Nephron (organoid): ENCODE data around the gene DYSF.

Experiments used
- H3K27ac Mint-ChIP-seq, 3 experiments: 2 replicates each; pipeline ENCODE4 v1.8.0; 2020; ENCODE audit warnings: mixed read lengths in 3 of 3, mild to moderate bottlenecking in 2 of 3, moderate library complexity in 1 of 3
- H3K27me3 Mint-ChIP-seq: 2 replicates; pipeline ENCODE4 v1.8.0; 2021; ENCODE audit warnings: low read depth, mild to moderate bottlenecking, moderate library complexity, mixed read lengths
- H3K36me3 Mint-ChIP-seq: 2 replicates; pipeline ENCODE4 v1.8.0; 2020; ENCODE audit warnings: low read depth, mixed read lengths
- H3K4me1 Mint-ChIP-seq: 2 replicates; pipeline ENCODE4 v1.8.0; 2020; ENCODE audit warnings: mixed read lengths
- H3K4me3 Mint-ChIP-seq, 3 experiments: 2 replicates each; pipeline ENCODE4 v1.8.0; 2020; ENCODE audit warnings: mild to moderate bottlenecking in 3 of 3, mixed read lengths in 3 of 3, moderate library complexity in 2 of 3
- H3K9me3 Mint-ChIP-seq: 2 replicates; pipeline ENCODE4 v1.8.0; 2020; ENCODE audit warnings: mixed read lengths
- TF ChIP-seq, protein P1 (sequence below), 3 experiments: fragments of 200-600 bp; sonication (generic); IDR thresholded peaks; one replicate each; pipeline ENCODE4 v1.5.0; 2021; ENCODE audit warnings: antibody characterized with exemption in 3 of 3; ENCODE audit not compliant: unreplicated experiment in 3 of 3

DYSF gene

DNA sequence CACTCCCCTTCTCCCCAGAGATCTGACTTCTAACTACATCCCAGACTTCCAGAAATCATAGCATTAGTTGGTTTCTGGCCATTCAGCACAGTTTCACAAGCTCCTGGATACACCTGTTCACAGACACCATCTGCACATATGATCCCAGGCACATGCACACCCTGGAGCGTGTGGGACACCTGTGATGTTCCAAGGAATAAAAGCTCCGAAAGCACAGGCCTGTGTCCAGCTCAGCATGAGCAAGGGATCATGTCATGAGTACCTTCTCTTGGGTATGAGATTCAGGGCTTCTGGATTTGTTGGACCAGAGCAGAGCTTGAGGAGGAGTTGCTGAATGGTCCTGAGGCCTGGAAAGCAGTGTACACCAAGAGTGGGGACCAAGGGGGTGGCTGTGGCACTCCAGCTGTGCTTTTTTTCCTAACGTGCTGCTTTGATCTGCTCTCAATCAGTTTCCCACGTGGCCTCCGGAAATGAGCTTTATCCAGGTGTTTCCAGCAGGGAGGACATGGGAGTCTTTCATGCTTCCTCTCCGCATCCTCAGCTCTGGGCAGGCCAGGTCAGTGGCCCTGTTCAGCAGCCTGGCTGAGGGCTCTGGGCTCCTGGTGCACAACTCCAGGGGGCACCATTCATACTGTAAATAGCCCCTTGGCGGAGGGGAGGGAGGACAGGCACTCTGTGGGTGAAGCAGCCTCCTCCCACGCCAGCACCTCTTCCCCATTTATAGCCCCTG, 1.8 kb downstream of the DYSF start:
- Mint-ChIP-seq H3K9me3 (no peaks in the 10 kb centered on the region), H3K36me3 (no peaks in the 10 kb centered on the region)

DNA sequence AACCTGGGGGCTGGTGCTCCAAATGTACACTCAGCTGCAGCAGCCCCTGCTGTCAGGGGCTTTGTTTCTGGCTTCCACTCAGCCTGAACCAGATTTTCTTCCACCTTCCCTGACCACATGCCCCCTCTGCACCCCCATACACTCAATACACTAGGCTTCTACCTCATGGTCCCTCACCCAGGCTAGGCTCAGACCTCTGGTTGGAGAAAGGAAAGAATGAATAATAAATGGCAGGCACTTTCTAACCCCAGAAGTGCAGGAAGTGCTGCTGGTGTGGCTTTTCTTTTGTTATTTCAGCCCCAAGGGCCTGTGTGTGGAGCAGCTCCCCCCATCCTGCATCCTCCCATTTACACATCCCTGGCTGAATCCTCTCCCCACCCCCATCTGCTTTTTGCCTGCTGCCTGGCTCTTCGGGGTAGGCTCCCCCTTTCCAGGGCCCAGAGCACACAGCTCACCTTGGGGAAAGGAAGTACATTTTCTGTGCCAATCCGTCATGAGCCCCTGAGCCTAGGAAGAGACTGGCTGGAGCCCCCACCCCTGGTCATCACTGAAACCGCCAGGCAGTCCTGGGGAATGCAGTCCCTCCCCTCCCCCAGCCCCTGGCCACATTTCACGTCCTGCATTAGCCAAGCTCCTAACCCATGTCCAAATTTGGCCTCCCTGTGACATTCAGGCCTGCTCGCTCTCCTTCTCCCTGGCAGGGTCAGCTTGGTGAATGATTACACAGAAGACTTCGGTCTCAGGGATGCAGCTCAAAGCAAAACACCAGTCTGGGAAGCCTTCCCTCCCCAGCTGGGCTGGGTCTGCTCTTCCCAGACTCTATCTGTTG, 2.6 kb downstream of the DYSF start:
- H3K4me3 Mint-ChIP-seq: peak overlapping the region; percentile 48 to 71 (median 50)
- no peaks in the 10 kb centered on the region for H3K36me3 Mint-ChIP-seq
- H3K9me3 Mint-ChIP-seq: no peaks in the 10 kb centered on the region
- peak overlapping the region; percentile 19 to 82 (median 29) for H3K27ac Mint-ChIP-seq
- H3K4me1 Mint-ChIP-seq: peaks cover 62% of the 10 kb centered on the region
- peaks cover 35% of the 10 kb centered on the region for H3K27me3 Mint-ChIP-seq
- TF ChIP-seq, protein P1, sequence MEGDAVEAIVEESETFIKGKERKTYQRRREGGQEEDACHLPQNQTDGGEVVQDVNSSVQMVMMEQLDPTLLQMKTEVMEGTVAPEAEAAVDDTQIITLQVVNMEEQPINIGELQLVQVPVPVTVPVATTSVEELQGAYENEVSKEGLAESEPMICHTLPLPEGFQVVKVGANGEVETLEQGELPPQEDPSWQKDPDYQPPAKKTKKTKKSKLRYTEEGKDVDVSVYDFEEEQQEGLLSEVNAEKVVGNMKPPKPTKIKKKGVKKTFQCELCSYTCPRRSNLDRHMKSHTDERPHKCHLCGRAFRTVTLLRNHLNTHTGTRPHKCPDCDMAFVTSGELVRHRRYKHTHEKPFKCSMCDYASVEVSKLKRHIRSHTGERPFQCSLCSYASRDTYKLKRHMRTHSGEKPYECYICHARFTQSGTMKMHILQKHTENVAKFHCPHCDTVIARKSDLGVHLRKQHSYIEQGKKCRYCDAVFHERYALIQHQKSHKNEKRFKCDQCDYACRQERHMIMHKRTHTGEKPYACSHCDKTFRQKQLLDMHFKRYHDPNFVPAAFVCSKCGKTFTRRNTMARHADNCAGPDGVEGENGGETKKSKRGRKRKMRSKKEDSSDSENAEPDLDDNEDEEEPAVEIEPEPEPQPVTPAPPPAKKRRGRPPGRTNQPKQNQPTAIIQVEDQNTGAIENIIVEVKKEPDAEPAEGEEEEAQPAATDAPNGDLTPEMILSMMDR (IDR thresholded peaks at IDR 0.05; ENCODE audit: unreplicated experiment in 3 of 3): no peak

More for the DNA sequence above, 1.8 kb downstream of the DYSF start:
- TF ChIP-seq, protein P1 (IDR thresholded peaks at IDR 0.05; ENCODE audit: unreplicated experiment in 3 of 3): no peak
- Mint-ChIP-seq H3K27me3 (peaks cover 34% of the 10 kb centered on the region), H3K4me1 (peaks cover 60% of the 10 kb centered on the region), H3K27ac (peak overlapping the region in 2 of 3 experiments; percentile 19 to 82), H3K4me3 (peak overlapping the region; percentile 70 to 84 (median 79))

DNA sequence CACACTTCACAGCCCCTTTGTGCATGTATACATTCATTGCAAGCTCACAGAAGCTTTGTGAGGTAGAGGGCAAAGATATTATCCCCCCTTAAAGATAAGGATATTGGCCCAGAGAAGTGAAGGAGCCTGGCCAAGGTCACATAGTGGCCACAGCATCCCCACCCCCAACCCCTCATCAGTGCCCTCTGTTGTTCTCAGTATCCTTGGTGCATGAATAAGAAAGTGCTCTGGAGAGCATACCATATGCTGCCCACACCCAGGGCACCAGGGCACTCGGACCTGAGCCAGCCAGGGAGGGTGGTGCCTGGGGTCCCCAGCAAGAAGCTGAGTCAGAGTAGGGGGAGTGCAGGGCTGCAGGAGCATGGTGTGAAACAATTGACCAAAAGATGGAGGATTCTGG, 3.3 kb downstream of the DYSF start:
- Mint-ChIP-seq H3K27ac (peak overlapping the region in 2 of 3 experiments; percentile 19 to 82), H3K9me3 (no peaks in the 10 kb centered on the region), H3K4me3 (peak overlapping the region; percentile 48 to 56 (median 50)), H3K4me1 (peaks cover 62% of the 10 kb centered on the region), H3K27me3 (peaks cover 38% of the 10 kb centered on the region), H3K36me3 (no peaks in the 10 kb centered on the region)
- TF ChIP-seq, protein P1 (IDR thresholded peaks at IDR 0.05; ENCODE audit: unreplicated experiment in 3 of 3): no peak

DNA sequence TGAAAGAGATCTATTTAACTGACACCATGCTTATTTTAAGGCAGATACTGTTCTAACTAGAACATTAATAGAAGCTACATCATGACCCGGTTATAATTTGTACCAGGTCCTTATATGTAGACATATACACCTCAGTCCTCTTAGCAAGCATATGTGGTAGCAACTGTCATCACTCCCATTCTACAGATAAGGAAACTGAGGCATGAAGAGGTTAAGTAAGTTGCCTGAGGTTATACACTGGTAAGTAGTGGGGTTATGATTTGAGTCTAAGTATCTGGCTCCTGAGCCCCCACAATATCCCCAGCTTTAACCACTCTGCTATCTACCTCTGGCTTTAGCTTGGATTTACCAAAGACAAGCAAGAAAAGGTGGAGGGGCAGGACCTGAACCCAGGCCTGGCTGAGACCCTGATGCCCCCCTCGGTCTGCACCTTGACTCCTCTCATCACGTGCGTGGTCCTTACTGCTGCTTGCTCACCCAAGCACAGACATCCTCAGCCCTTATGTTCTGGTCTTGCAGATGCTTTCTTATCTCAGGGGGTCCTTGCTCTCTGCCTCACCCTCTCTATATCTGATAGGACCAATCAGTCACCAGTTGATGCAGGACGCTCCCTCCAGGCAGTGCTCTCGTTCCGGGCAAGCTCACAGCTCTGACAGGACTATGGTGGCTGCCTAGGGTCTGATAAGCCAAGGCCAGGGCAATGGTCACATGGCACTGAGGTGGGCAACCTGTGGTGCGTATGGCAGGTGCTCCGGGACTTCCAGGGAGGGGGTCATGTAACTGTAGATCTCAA, 4.0 kb downstream of the DYSF start:
- Mint-ChIP-seq H3K4me3 (no peak overlapping the region), H3K36me3 (no peaks in the 10 kb centered on the region), H3K27ac (peak overlapping the region in 1 of 3 experiments; percentile 19), H3K9me3 (no peaks in the 10 kb centered on the region), H3K4me1 (peaks cover 55% of the 10 kb centered on the region), H3K27me3 (peaks cover 39% of the 10 kb centered on the region)
- TF ChIP-seq, protein P1 (IDR thresholded peaks at IDR 0.05; ENCODE audit: unreplicated experiment in 3 of 3): no peak

DNA sequence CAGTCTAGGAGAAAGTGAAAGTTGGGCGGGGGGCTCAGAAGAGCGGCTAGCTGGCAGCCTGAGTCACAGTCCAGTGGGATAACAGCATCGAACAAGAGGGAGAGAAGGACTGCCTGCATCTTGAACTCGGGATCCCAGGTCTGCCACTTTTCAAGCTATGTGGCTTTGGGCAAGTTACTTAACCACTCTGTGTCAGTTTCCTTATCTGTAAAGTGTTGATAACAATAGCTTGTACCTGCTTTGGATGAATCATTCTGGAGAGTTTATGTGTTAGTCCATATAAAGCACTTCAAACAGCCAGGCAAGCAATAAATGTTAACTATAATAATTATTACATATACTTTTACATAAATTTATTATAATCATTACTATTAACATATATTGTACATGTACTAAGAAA, 4.6 kb downstream of the DYSF start:
- H3K9me3 Mint-ChIP-seq: no peaks in the 10 kb centered on the region
- TF ChIP-seq, protein P1 (IDR thresholded peaks at IDR 0.05; ENCODE audit: unreplicated experiment in 3 of 3): no peak
- H3K27ac Mint-ChIP-seq: no peak overlapping the region
- H3K36me3 Mint-ChIP-seq: no peaks in the 10 kb centered on the region
- peaks cover 38% of the 10 kb centered on the region for H3K27me3 Mint-ChIP-seq
- H3K4me3 Mint-ChIP-seq: no peak overlapping the region
- peaks cover 49% of the 10 kb centered on the region for H3K4me1 Mint-ChIP-seq
